Muscle of leg (tissue), 11 donors: ENCODE measurements around the gene HS6ST1. TPM values are rescaled to one million over a fixed set of nuclear protein-coding genes. Genes with fewer than 3 reads are reported as not detected.

Experiments
- DNase-seq: peaks from one replicate; pipeline ENCODE4 v3.0.0; 2013
- H3K27ac ChIP-seq: one replicate; pipeline ENCODE4 v1.5.1; 2013; ENCODE audit warnings: mild to moderate bottlenecking, low read length, control low read depth
- H3K27me3 ChIP-seq: one replicate; pipeline ENCODE4 v1.6.1; 2013; ENCODE audit warnings: low read length; ENCODE audit not compliant: control insufficient read depth, insufficient read depth
- H3K36me3 ChIP-seq: one replicate; pipeline ENCODE4 v1.6.1; 2013; ENCODE audit warnings: low read length; ENCODE audit not compliant: control insufficient read depth, insufficient read depth
- H3K4me1 ChIP-seq: one replicate; pipeline ENCODE4 v1.6.1; 2013; ENCODE audit warnings: low read length; ENCODE audit not compliant: control insufficient read depth, insufficient read depth
- H3K4me3 ChIP-seq: one replicate; pipeline ENCODE4 v1.5.1; 2013; ENCODE audit warnings: low read length, control low read depth
- H3K9me3 ChIP-seq: replicated peaks from 2 replicates; pipeline ENCODE4 v1.6.1; 2013; ENCODE audit warnings: low read depth, low read length; ENCODE audit not compliant: control insufficient read depth
- WGBS: methylation state at CpG from one replicate; pipeline ENCODE4 v1.1.5; 2013; ENCODE audit warnings: missing lambda C conversion rate; ENCODE audit not compliant: insufficient coverage; 5-methylcytosine and 5-hydroxymethylcytosine counted together
- polyA plus RNA-seq, 8 donors: library from polyadenylated mRNA; unstranded; fragments of 120-200 nt; gene quantifications; one replicate each; pipeline versions ENCODE4 v1.2.1 to v1.2.3, GENCODE V29; 2013; ENCODE audit warnings: inconsistent platforms in 1 of 8, low replicate concordance in 1 of 8; ENCODE audit not compliant: insufficient read length in 8 of 8, insufficient read depth in 1 of 8
- total RNA-seq: library from RNA; stranded (reverse); fragments of 120-200 nt; gene quantifications from one replicate; pipeline ENCODE4 v1.2.4, GENCODE V29; 2013

Gene HS6ST1
- total and polyA plus RNA-seq, 9 donors = 21.8 to 39.8 (median 29.6) TPM

DNA sequence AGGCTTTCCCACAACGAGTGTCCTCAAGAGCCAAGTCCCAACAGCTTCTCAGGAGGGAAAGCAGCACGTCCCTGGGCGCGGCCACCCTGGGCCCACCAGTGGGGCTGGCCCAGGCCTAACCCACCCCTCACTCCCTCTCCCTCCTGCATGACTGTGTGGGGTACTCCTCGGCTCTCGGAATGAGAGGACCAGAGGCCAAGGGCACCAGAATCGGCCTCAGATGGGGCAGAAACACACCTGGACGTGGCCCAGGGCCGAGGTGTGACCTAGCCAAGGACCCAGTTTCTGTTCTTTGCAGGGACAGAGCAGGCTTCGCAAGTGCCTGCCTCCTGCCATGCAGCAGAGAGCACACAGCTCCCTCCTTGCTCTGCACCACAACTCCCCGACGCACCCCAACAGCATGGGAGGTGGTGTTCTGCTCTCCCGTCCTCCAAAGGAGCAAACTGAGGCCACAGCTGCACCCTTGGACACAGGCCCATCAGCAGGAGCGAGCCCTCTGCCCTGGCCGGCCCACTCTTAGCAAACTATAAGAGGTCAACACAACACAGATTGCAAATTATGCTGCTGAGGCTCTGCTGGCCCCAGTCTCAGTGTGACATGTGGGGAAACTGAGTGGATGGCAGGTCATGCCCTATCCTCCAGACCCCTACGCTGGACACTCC, 19.7 kb downstream of the HS6ST1 start:
- Histone ChIP-seq H3K4me3 (no peak overlapping the region), H3K9me3 (no peaks in the 10 kb centered on the region), H3K27me3 (no peaks in the 10 kb centered on the region), H3K27ac (no peak overlapping the region), H3K4me1 (peaks cover 45% of the 10 kb centered on the region), H3K36me3 (no peaks in the 10 kb centered on the region)
- WGBS = 88% methylated on average over 13 of the region's 16 CpGs
- DNase-seq = no peak

GRCh38 chr2:128298286-128298685, 20.4 kb downstream of the HS6ST1 start:
- H3K4me1 ChIP-seq = peaks cover 44% of the 10 kb centered on the region
- 86% methylated on average over 1 of the region's 7 CpGs for WGBS
- H3K4me3 ChIP-seq = no peak overlapping the region
- H3K36me3 ChIP-seq = no peaks in the 10 kb centered on the region
- no peaks in the 10 kb centered on the region for H3K9me3 ChIP-seq
- no peaks in the 10 kb centered on the region for H3K27me3 ChIP-seq
- DNase-seq = no peak
- no peak overlapping the region for H3K27ac ChIP-seq

DNA sequence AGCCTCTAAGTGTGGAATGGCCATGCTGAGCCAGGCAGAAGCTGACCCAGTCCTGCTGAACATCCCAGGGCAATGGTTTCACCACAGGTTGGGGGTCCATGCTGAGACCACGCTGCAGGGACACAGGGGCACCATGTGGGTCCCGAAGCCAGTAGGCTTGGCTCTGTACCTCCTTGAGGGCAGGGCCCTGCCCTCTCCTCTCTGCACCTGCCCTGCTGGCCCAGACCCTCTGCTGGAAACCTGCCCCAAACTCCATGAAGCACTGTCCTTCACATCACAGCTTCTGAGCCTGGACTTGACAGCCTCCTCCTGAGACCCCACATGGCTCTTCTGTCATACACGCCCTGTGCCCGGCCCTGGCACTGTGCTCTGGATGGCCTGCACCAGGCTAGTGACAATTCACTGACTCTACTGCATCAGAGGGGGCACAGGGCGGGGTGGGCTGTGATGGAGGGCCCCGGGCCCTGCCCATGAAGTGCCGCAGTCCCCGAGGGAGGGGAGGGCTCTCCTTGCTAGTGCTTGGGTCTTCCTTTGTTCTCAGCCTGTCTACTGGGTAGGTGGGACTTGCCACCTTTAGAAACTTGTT, 24.7 kb downstream of the HS6ST1 start:
- H3K27ac ChIP-seq = no peak overlapping the region
- H3K4me3 ChIP-seq = no peak overlapping the region
- H3K27me3 ChIP-seq = no peaks in the 10 kb centered on the region

DNA sequence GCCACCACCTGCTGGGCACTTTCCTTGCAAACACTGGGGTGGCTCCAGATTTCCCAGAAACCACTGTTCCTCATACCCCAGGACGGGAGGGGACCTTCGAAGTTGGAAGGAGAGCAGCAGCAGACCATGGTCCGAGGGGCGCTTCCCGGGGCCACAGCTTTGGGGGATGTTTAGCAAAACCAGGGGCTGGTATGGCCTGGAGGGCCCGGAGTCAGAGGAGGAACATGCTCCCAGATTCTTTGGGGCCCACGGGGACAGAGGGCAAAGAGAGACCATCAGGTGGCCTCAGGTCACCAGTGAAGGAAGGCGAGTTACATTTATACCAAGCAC, 25.3 kb downstream of the HS6ST1 start:
- H3K27ac ChIP-seq = no peak overlapping the region
- H3K4me1 ChIP-seq = peaks cover 33% of the 10 kb centered on the region
- H3K4me3 ChIP-seq = no peak overlapping the region
- no peaks in the 10 kb centered on the region for H3K9me3 ChIP-seq
- peaks cover 7% of the 10 kb centered on the region for H3K36me3 ChIP-seq
- 98% methylated on average over 7 of the region's 8 CpGs for WGBS
- no peak for DNase-seq
- no peaks in the 10 kb centered on the region for H3K27me3 ChIP-seq

More for the DNA sequence above, 24.7 kb downstream of the HS6ST1 start:
- Histone ChIP-seq H3K9me3 (no peaks in the 10 kb centered on the region), H3K4me1 (peaks cover 32% of the 10 kb centered on the region), H3K36me3 (peaks cover 4% of the 10 kb centered on the region)
- no peak for DNase-seq
- WGBS = 94% methylated on average over 6 of the region's 8 CpGs

GRCh38 chr2:128292599-128293425, 25.9 kb downstream of the HS6ST1 start:
- no peak overlapping the region for H3K4me3 ChIP-seq
- no peaks in the 10 kb centered on the region for H3K9me3 ChIP-seq
- peaks cover 10% of the 10 kb centered on the region for H3K36me3 ChIP-seq
- peaks cover 36% of the 10 kb centered on the region for H3K4me1 ChIP-seq
- whole genome bisulfite sequencing = 90% methylated on average over 13 of the region's 21 CpGs
- peak overlapping the region; percentile 29 for H3K27ac ChIP-seq
- DNase-seq = no peak
- H3K27me3 ChIP-seq = no peaks in the 10 kb centered on the region

DNA sequence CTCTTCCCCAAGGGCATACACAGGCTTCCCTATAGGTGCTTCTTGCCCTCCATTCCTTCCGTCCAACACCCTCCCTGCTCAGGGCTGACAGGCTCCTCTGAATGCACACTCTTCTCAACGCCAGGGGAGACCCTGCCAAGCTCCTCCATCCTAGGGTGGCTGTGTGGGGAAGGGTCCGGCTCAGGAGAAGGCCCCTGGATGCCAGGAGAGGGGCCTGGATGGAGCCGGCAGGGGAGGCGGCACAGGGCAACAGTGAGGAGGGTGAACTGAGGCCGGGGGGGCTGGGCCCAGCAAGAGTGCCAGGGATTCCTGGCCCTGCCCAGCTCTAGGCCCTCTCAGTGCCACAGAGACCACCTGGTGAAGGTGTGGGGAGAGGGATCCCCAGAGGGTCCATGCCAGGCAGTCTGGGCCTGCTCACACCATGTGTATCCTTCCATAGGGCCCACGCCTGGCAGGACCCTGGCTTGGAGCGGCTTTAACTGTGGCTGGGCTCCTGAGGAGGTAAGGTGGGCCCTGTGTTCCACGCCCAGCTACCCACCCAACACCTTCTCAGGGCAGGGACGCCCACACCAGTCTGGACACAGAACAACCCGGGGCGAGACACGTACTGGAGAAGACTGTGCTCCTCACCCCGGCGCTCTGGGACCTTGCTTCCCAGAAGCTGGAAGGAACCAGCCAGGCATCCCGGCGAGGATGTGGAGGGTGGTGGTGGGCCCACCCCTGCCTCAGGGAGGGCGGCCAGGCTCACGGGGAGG, 26.6 kb downstream of the HS6ST1 start:
- Histone ChIP-seq H3K36me3 (peaks cover 12% of the 10 kb centered on the region), H3K4me3 (no peak overlapping the region), H3K27me3 (no peaks in the 10 kb centered on the region), H3K9me3 (no peaks in the 10 kb centered on the region), H3K27ac (no peak overlapping the region), H3K4me1 (peaks cover 44% of the 10 kb centered on the region)
- no peak for DNase-seq
- WGBS = 91% methylated on average over 15 of the region's 19 CpGs

DNA sequence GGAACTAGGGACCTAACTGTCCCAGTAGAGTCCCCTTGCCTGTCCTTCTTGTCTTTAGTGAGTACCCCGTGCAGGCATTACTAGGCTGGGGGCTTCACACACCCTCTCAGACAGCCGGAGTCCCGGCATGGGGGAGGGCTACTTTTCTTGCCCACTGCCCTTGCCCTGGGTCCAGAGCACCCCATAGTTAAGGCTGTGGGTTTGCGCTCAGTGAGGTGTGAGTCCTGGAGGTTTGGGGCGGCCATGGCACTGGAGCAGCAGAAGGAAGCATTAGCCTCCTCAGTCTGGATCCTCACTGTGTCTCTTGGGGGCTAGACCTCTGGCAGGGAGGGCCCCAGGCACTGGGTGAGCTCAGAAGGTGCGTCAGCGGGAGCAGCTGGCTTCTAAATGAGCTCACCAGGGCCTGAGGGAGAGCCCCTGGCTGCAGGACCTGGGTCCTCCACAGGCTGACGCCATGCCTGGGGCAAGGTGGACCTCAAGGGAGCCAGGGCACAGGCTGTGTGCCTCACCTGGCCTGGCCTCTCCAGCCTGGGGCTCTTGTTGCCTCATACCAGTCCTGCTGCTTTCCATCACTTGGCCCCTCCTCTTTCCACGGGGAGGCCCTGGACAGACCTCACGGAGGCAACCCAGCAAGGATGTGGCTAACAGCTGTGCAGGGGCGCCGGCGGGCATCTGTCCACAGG, 27.4 kb downstream of the HS6ST1 start:
- DNase-seq = no peak
- H3K27me3 ChIP-seq = no peaks in the 10 kb centered on the region
- H3K27ac ChIP-seq = no peak overlapping the region
- H3K4me3 ChIP-seq = no peak overlapping the region
- peaks cover 50% of the 10 kb centered on the region for H3K4me1 ChIP-seq
- H3K36me3 ChIP-seq = peaks cover 12% of the 10 kb centered on the region
- no peaks in the 10 kb centered on the region for H3K9me3 ChIP-seq
- 90% methylated on average over 13 of the region's 13 CpGs for WGBS

- no peak for DNase-seq
- Histone ChIP-seq H3K4me1 (peaks cover 59% of the 10 kb centered on the region), H3K4me3 (no peak overlapping the region), H3K9me3 (no peaks in the 10 kb centered on the region), H3K27me3 (no peaks in the 10 kb centered on the region), H3K27ac (no peak overlapping the region), H3K36me3 (peaks cover 16% of the 10 kb centered on the region)
- no CpG with 5 or more reads among the region's 3 CpGs for WGBS
Observed at GRCh38 chr2:128290356-128290755, 28.3 kb downstream of the HS6ST1 start.

- H3K27ac ChIP-seq = no peak overlapping the region
- H3K4me3 ChIP-seq = no peak overlapping the region
- no peaks in the 10 kb centered on the region for H3K27me3 ChIP-seq
- peaks cover 62% of the 10 kb centered on the region for H3K4me1 ChIP-seq
- no peaks in the 10 kb centered on the region for H3K9me3 ChIP-seq
- H3K36me3 ChIP-seq = peaks cover 16% of the 10 kb centered on the region
- 76% methylated on average over 6 of the region's 10 CpGs for WGBS
- no peak for DNase-seq
Observed at GRCh38 chr2:128289439-128289838, 29.2 kb downstream of the HS6ST1 start.
